Mesodermal cell (in vitro differentiated cells): ENCODE data around the gene NT5C1A.

Experiments used
- H3K27ac ChIP-seq: 2 replicates; pipeline ENCODE4 v1.7.0; 2013; ENCODE audit warnings: mild to moderate bottlenecking, low read depth, low read length, moderate library complexity; ENCODE audit not compliant: severe bottlenecking
- H3K36me3 ChIP-seq: 2 replicates; pipeline ENCODE4 v1.7.1; 2013; ENCODE audit warnings: mild to moderate bottlenecking, low read length, moderate library complexity; ENCODE audit not compliant: control insufficient read depth, insufficient read depth
- H3K4me1 ChIP-seq: one replicate; pipeline ENCODE4 v1.7.1; 2013; ENCODE audit warnings: mild to moderate bottlenecking, low read length; ENCODE audit not compliant: insufficient read depth, control insufficient read depth, poor library complexity, severe bottlenecking
- H3K4me3 ChIP-seq: 2 replicates; pipeline ENCODE4 v1.7.0; 2013; ENCODE audit warnings: low read length, control low read depth, mild to moderate bottlenecking; ENCODE audit not compliant: insufficient read depth, poor library complexity, severe bottlenecking; ENCODE audit errors: extremely low read depth
- H3K9me3 ChIP-seq: 2 replicates; pipeline ENCODE4 v1.7.1; 2013; ENCODE audit warnings: mild to moderate bottlenecking, low read length, moderate library complexity; ENCODE audit not compliant: control insufficient read depth
- WGBS, 2 experiments: methylation state at CpG; one replicate each; pipeline ENCODE4 v1.1.5; 2013; ENCODE audit warnings: missing lambda C conversion rate in 2 of 2; ENCODE audit not compliant: insufficient coverage in 2 of 2; 5-methylcytosine and 5-hydroxymethylcytosine counted together

NT5C1A gene

GRCh38 chr1:39639305-39640130 is 32.4 kb downstream of the NT5C1A start, which contains the start of gene HEYL:
HEYL (minus strand) TSS chr1:39639643; CDS start chr1:39639625, 18 bp downstream.
- WGBS, 2 experiments = 5% methylated on average over 65 to 67 of the region's 88 CpGs
- H3K4me1 ChIP-seq = peaks cover 6% of the 10 kb centered on the region
- H3K27ac ChIP-seq = no peak within 1 kb of the TSS
- H3K36me3 ChIP-seq = no peaks in the 10 kb centered on the region
- H3K9me3 ChIP-seq = no peaks in the 10 kb centered on the region
- H3K4me3 ChIP-seq = peak within 1 kb of the TSS; percentile 31

DNA sequence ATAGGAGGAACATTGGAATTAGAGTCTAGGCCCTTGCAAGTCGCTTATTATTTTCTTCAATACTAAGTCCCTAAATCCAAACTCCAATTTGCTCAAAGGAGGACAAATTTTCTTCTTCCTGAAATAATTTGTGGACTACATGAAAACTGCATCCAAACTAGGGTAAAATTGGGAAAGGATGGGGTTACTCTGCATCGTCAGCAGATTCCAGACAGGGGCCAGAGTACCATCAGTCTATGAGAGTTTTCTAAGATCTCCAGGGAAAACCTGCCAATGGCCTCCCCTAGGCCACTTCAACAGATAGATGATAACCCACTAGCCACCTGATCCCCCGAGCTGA is 33.0 kb downstream of the NT5C1A start:
- H3K27ac ChIP-seq = no peak overlapping the region
- peak overlapping the region; percentile 31 for H3K4me3 ChIP-seq
- no peaks in the 10 kb centered on the region for H3K9me3 ChIP-seq
- H3K4me1 ChIP-seq = peaks cover 6% of the 10 kb centered on the region
- WGBS, 2 experiments = 43 to 83% methylated on average over 1 to 2 of the region's 3 CpGs
- H3K36me3 ChIP-seq = no peaks in the 10 kb centered on the region

DNA sequence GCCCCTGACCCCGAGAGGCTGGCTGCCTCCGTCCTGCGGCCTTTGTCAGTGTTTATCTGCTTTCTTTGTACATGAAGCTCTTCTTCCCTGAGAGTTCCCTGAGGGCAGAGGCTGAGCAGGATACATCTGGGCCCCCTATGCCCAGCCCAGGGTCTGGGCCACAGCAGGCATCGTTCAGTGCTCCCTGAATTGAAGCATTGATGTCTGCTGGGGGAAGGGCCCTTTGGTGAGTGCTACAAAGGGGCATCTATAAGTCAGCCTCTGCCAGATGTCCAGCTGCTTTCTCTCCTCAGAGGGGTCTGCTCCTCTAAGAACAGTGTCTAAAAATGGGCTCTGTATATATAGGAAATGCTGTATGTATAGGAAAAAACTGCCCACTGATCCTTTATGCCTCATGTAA is 34.5 kb downstream of the NT5C1A start:
- no peak overlapping the region for H3K4me3 ChIP-seq
- H3K9me3 ChIP-seq = no peaks in the 10 kb centered on the region
- 64 to 69% methylated on average over 4 of the region's 4 CpGs for WGBS, 2 experiments
- no peaks in the 10 kb centered on the region for H3K36me3 ChIP-seq
- H3K27ac ChIP-seq = peak overlapping the region; percentile 0
- H3K4me1 ChIP-seq = no peaks in the 10 kb centered on the region

- Histone ChIP-seq H3K27ac (no peak overlapping the region), H3K4me1 (no peaks in the 10 kb centered on the region), H3K36me3 (no peaks in the 10 kb centered on the region), H3K4me3 (no peak overlapping the region), H3K9me3 (no peaks in the 10 kb centered on the region)
- 40 to 75% methylated on average over 1 to 2 of the region's 2 CpGs for WGBS, 2 experiments
These were observed 36.1 kb downstream of the NT5C1A start for GRCh38 chr1:39635871-39636210.

DNA sequence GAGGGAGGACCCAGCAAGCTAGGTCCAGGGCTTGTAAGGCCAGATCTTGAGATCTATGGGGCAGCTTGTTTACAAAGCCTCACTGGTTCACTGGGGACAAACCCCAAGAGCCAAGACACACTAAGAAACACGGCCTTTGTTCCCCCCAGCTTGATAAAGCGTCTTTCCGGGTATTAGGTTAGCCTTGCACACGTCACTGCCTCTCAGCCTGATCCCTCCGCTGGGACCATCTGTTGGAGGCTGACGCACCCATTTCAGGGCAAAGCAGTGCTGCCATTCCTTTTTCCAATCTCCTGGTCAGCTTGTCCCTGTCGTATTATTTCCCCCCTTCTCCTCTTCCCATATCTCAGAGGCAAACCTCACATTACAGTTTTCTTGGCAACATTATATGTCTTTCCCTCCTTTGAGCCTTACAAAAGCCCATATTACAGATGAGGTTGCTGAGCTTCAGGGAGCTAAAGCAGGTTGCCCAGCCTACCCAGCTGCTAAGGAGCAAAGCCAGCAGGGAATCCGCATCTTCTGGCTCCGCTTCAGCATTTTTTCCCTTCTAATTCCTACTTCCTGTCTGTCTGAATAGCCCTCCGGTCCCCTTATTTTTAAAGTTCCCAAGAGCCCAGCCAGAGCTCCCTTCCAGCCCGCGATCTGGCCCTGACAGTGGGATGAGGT is 36.6 kb downstream of the NT5C1A start:
- WGBS, 2 experiments = 84 to 90% methylated on average over 9 to 12 of the region's 12 CpGs
- Histone ChIP-seq H3K4me3 (no peak overlapping the region), H3K36me3 (no peaks in the 10 kb centered on the region), H3K9me3 (no peaks in the 10 kb centered on the region), H3K27ac (no peak overlapping the region), H3K4me1 (no peaks in the 10 kb centered on the region)

DNA sequence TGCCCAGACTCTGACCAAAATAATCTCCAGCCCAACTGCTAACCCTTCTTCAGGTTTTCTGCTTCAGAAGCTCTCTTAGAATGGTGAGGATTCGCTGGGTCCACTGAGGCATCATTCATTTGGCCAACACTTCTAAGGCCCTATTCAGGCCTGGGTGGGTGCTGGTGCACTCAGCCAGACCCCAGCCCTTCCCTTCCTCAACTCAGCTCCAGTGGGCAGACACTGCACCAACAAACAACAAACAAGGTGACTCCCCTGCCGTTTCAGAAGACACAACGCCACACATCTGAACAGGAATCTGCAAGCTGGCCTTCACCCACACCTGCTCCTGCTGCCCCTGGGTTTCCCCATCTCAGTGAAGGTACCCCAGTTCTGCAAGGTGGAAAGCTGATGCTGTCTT is 38.5 kb downstream of the NT5C1A start:
- no peak overlapping the region for H3K4me3 ChIP-seq

GRCh38 chr1:39632682-39633417 is 39.1 kb downstream of the NT5C1A start:
- Histone ChIP-seq H3K27ac (peak overlapping the region; percentile 23), H3K4me3 (peak overlapping the region; percentile 5), H3K9me3 (no peaks in the 10 kb centered on the region), H3K4me1 (no peaks in the 10 kb centered on the region), H3K36me3 (no peaks in the 10 kb centered on the region)
- WGBS, 2 experiments = 10 to 11% methylated on average over 42 to 46 of the region's 61 CpGs

More for the DNA sequence above, 38.5 kb downstream of the NT5C1A start:
- Histone ChIP-seq H3K27ac (peak overlapping the region; percentile 23), H3K36me3 (no peaks in the 10 kb centered on the region), H3K4me1 (no peaks in the 10 kb centered on the region), H3K9me3 (no peaks in the 10 kb centered on the region)
- 83 to 90% methylated on average over 2 to 3 of the region's 3 CpGs for WGBS, 2 experiments

- no peak overlapping the region for H3K4me3 ChIP-seq
These were observed 39.6 kb downstream of the NT5C1A start for GRCh38 chr1:39632323-39632681.

GRCh38 chr1:39631361-39632322 is 40.3 kb downstream of the NT5C1A start:
- H3K27ac ChIP-seq = no peak overlapping the region
- no peak overlapping the region for H3K4me3 ChIP-seq
- H3K36me3 ChIP-seq = no peaks in the 10 kb centered on the region
- WGBS, 2 experiments = 84 to 97% methylated on average over 9 to 13 of the region's 16 CpGs
- H3K9me3 ChIP-seq = no peaks in the 10 kb centered on the region
- no peaks in the 10 kb centered on the region for H3K4me1 ChIP-seq

More at GRCh38 chr1:39632323-39632681, 39.6 kb downstream of the NT5C1A start:
- WGBS, 2 experiments = 86 to 91% methylated on average over 5 of the region's 5 CpGs
- Histone ChIP-seq H3K4me1 (no peaks in the 10 kb centered on the region), H3K9me3 (no peaks in the 10 kb centered on the region), H3K27ac (no peak overlapping the region), H3K36me3 (no peaks in the 10 kb centered on the region)

- Histone ChIP-seq H3K27ac (no peak overlapping the region), H3K4me1 (no peaks in the 10 kb centered on the region), H3K36me3 (no peaks in the 10 kb centered on the region), H3K4me3 (no peak overlapping the region), H3K9me3 (no peaks in the 10 kb centered on the region)
- WGBS, 2 experiments = 95 to 100% methylated on average over 5 to 10 of the region's 11 CpGs
These were observed 43.0 kb downstream of the NT5C1A start for GRCh38 chr1:39628807-39629350.
